NCI-H2196 (cell line): ENCODE measurements around the gene SLC25A14.

ENCODE experiments used
- DNase-seq: peaks from one replicate; lab custom pipeline; 2025; ENCODE audit not compliant: unreplicated experiment; lab: John Stamatoyannopoulos, UW

SLC25A14 gene

GRCh38 chrX:130378024-130378669 is 38.4 kb downstream of the SLC25A14 start:
- no peak for DNase-seq

DNA sequence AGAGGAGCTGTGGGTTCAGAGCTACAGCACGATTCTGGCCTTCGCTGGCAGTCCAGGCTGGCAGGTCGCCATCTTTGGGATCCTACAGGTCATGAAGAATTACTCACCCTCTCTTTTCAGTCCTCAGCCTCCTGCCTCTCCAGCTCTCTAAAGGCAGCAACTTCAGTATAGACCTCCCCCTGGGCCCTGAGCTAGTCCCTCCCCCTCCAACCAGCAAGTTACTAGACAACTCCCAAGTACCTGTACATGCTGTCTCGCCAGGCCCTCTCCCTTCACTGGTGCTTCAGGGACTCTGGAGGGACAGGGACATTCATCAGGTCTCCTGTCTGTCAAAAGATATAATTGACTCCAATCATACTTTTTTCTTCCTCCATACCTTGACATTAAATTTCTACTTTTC is 45.8 kb downstream of the SLC25A14 start, which contains the start of gene GPR119:
Gene GPR119, minus strand, starts transcription at position 155 of the 400 bp plus-strand sequence. CDS start 227 bp downstream, outside the sequence.
- no peak for DNase-seq

DNA sequence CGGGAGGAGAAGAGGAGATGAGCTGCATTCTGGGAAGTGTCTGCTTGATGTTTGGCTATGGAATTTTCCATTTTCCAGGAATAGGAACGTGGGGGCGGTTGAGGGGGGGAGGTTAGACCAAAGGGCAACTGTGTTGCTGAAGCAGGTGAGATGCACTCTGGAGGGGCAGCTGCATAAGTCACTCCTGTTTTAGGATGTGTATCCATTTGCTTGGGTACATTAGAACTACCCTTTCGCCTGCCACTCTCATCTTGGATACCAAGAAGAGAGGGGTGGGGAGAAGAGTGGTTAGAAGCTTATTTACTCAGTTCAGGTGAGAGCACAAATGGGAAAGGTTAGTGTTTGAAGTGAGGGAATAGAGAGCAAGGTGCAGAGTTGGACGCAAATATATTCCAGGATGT is 46.7 kb downstream of the SLC25A14 start:
- DNase-seq, result no peak

GRCh38 chrX:130393451-130394074 is 53.8 kb downstream of the SLC25A14 start:
- DNase-seq, result peak; percentile 52

- DNase-seq, result no peak
These were observed 55.6 kb downstream of the SLC25A14 start for GRCh38 chrX:130395341-130395740.

DNA sequence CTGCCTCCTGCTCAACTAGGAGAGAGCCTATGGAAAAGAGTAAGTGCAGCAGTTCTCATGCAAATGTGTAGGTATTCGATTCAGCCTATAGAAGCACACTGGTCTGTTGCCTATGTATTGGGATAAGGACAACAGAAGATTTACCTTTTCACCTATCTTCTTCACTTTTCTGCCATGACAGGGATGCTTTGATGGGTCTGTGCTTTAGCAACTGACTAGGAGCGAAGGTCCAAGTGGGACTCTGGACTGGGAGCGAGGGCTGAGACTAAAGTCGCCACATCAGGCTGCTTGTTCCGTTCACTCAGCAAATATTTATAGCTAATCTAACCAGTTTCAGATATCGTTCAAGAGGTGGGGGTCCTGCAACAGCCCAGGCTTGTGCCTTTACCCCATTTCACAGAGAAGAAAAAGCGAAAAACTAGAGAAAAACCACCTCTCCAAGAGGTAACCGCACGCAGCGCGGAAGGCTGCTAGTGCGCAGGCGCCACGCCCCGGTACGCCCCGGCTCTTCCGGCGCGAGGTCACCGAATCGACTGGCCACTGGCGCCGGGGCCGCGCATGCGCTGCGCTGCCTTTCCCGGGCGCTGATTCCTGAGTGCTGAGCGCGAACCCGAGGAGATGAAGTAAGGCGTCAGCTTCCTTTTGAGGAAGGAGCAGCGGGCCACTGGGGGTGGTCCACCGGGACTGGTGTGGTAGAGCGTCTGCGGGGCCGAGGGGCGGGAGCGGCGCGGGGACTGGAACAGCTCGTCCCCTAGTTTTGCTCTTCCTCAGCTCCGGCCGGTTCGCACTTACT is 61.9 kb downstream of the SLC25A14 start, which contains the start of gene RBMX2:
Gene RBMX2, plus strand, starts transcription at position 573 of the 793 bp plus-strand sequence. Its CDS starts 46 bp downstream, at position 619.
- DNase-seq, result peak; percentile 66

GRCh38 chrX:130402208-130402684 is 62.5 kb downstream of the SLC25A14 start:
- no peak for DNase-seq

GRCh38 chrX:130413415-130413814 is 73.7 kb downstream of the SLC25A14 start:
- no peak for DNase-seq

DNA sequence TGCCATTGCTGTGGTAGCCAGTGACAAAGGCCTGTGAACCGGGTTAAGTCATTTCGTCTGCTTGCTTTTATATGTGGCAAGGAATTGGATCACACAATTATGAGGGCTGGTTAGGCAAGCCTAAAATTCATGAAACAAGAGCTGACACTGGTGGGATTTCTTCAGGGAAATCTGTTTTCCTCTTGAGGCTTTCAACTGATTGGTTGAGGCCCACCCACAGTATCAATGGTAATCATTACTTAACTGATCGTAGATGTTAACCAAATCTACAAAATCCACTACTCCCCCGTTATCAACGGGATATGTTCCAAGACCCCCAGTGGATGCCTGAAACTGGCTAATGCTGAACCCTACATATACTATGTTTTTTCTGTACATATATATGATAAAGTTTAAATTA is 75.1 kb downstream of the SLC25A14 start:
- no peak for DNase-seq

- DNase-seq, result no peak
These were observed 75.5 kb downstream of the SLC25A14 start for GRCh38 chrX:130415201-130415600.

GRCh38 chrX:130416785-130417184 is 77.1 kb downstream of the SLC25A14 start:
- DNase-seq, result no peak

- DNase-seq, result no peak
These were observed 78.3 kb downstream of the SLC25A14 start for GRCh38 chrX:130418066-130418465.

- DNase-seq, result no peak
These were observed 79.0 kb downstream of the SLC25A14 start for GRCh38 chrX:130418740-130419139.

DNA sequence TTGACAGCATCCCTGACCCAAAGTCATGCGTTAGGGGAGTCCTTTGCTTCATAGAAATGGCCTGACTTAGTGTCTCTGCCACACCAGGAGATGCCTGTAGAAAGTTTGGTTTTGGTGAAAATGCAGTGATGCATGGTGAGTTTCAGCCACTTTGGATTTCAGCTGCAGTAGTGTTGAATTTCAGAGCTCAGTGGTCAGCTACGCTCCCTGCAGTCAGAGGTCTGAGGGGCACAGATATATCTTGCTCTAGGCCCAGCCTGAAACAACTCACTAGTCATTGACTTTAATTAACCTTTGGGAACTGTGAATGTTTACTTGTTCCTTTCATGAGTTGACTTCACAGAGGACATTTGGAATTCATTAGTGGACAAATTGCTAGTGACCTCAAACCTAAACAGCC is 79.5 kb downstream of the SLC25A14 start:
- no peak for DNase-seq
